Measurements from ENCODE around the gene GRAMD1B. TPM values are rescaled to one million over a fixed set of nuclear protein-coding genes. Genes with fewer than 3 reads are reported as not detected.

The GRAMD1B gene
- total RNA-seq, 4 donors from 2014 or later: 27.5 to 37.2 (median 30.6) TPM

GRCh38 chr11:123392844-123393243 is 37.2 kb upstream of the GRAMD1B start:
- DNase-seq (ENCODE audit: low spot score in 2 of 2): no peak
- Histone ChIP-seq H3K27ac (no peak overlapping the region), H3K4me3 (no peak overlapping the region), H3K9me3 (no peaks in the 10 kb centered on the region), H3K4me1 (no peaks in the 10 kb centered on the region), H3K36me3 (no peaks in the 10 kb centered on the region), H3K27me3 (no peaks in the 10 kb centered on the region)
- TF ChIP-seq, protein P1, sequence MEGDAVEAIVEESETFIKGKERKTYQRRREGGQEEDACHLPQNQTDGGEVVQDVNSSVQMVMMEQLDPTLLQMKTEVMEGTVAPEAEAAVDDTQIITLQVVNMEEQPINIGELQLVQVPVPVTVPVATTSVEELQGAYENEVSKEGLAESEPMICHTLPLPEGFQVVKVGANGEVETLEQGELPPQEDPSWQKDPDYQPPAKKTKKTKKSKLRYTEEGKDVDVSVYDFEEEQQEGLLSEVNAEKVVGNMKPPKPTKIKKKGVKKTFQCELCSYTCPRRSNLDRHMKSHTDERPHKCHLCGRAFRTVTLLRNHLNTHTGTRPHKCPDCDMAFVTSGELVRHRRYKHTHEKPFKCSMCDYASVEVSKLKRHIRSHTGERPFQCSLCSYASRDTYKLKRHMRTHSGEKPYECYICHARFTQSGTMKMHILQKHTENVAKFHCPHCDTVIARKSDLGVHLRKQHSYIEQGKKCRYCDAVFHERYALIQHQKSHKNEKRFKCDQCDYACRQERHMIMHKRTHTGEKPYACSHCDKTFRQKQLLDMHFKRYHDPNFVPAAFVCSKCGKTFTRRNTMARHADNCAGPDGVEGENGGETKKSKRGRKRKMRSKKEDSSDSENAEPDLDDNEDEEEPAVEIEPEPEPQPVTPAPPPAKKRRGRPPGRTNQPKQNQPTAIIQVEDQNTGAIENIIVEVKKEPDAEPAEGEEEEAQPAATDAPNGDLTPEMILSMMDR (IDR thresholded peaks at IDR 0.05): no peak
- TF ChIP-seq POLR2A (IDR thresholded peaks at IDR 0.05): no peak
- TF ChIP-seq EP300 (IDR thresholded peaks at IDR 0.05): no peak
- WGBS, 2 donors: 66 to 72% methylated on average over 3 of the region's 3 CpGs

- WGBS, 2 donors: 66 to 69% methylated on average over 6 of the region's 6 CpGs
- TF ChIP-seq POLR2A (IDR thresholded peaks at IDR 0.05) (no peak), EP300 (IDR thresholded peaks at IDR 0.05) (no peak)
- TF ChIP-seq, protein P1 (IDR thresholded peaks at IDR 0.05): no peak
- no peaks in the 10 kb centered on the region for H3K4me1 ChIP-seq
- H3K27me3 ChIP-seq: no peaks in the 10 kb centered on the region
- H3K9me3 ChIP-seq: peaks cover 0 to 3% (median 0%) of the 10 kb centered on the region in 4 donors
- no peaks in the 10 kb centered on the region for H3K36me3 ChIP-seq
- H3K4me3 ChIP-seq: no peak overlapping the region
- H3K27ac ChIP-seq: no peak overlapping the region
- no peak for DNase-seq (ENCODE audit: low spot score in 2 of 2)
Measured at GRCh38 chr11:123393312-123393927, 36.6 kb upstream of the GRAMD1B start.

- Histone ChIP-seq H3K4me1 (peaks cover 0 to 4% (median 0%) of the 10 kb centered on the region in 4 donors), H3K27me3 (peaks cover 0 to 17% of the 10 kb centered on the region in 2 donors), H3K9me3 (no peaks in the 10 kb centered on the region), H3K4me3 (no peak overlapping the region), H3K27ac (no peak overlapping the region), H3K36me3 (no peaks in the 10 kb centered on the region)
- TF ChIP-seq, protein P1 (IDR thresholded peaks at IDR 0.05): no peak
- TF ChIP-seq EP300 (IDR thresholded peaks at IDR 0.05) (no peak), POLR2A (IDR thresholded peaks at IDR 0.05) (no peak)
- WGBS, 2 donors: 64 to 69% methylated on average over 7 of the region's 7 CpGs
- no peak for DNase-seq (ENCODE audit: low spot score in 2 of 2)
Measured at GRCh38 chr11:123404676-123405075, 25.4 kb upstream of the GRAMD1B start.

- no peak for DNase-seq (ENCODE audit: low spot score in 2 of 2)
- H3K4me3 ChIP-seq: no peak overlapping the region
- WGBS, 2 donors: 57 to 63% methylated on average over 5 of the region's 5 CpGs
- H3K27me3 ChIP-seq: peaks cover 0 to 17% of the 10 kb centered on the region in 2 donors
- no peak overlapping the region for H3K27ac ChIP-seq
- H3K9me3 ChIP-seq: no peaks in the 10 kb centered on the region
- peaks cover 0 to 4% (median 0%) of the 10 kb centered on the region in 4 donors for H3K4me1 ChIP-seq
- no peak for TF ChIP-seq POLR2A (IDR thresholded peaks at IDR 0.05)
- TF ChIP-seq, protein P1 (IDR thresholded peaks at IDR 0.05): no peak
- no peak for TF ChIP-seq EP300 (IDR thresholded peaks at IDR 0.05)
- no peaks in the 10 kb centered on the region for H3K36me3 ChIP-seq
Measured at GRCh38 chr11:123405123-123405592, 24.9 kb upstream of the GRAMD1B start.

- Histone ChIP-seq H3K4me1 (peaks cover 0 to 4% (median 0%) of the 10 kb centered on the region in 4 donors), H3K9me3 (no peaks in the 10 kb centered on the region), H3K27ac (no peak overlapping the region), H3K4me3 (no peak overlapping the region), H3K36me3 (no peaks in the 10 kb centered on the region), H3K27me3 (peaks cover 0 to 17% of the 10 kb centered on the region in 2 donors)
- 62 to 75% methylated on average over 4 of the region's 4 CpGs for WGBS, 2 donors
- no peak for DNase-seq (ENCODE audit: low spot score in 2 of 2)
- TF ChIP-seq, protein P1 (IDR thresholded peaks at IDR 0.05): no peak
- no peak for TF ChIP-seq EP300 (IDR thresholded peaks at IDR 0.05)
- TF ChIP-seq POLR2A (IDR thresholded peaks at IDR 0.05): no peak
Measured at GRCh38 chr11:123406441-123407129, 23.5 kb upstream of the GRAMD1B start.

Measured in tibial nerve (tissue), 4 donors.